C4-2B (cell line): Measurements from ENCODE around the gene SLC1A2.

Source experiments
- H3K27ac ChIP-seq: fragments of 450-650 bp; 2 replicates; pipeline ENCODE4 v1.5.1; 2017
- ZFX ChIP-seq: fragments of 450-650 bp; IDR thresholded peaks from 2 replicates; pipeline ENCODE4 v1.6.1; 2017
- TF ChIP-seq, protein P1 (sequence below): fragments of 450-650 bp; conservative IDR thresholded peaks from 2 replicates; pipeline ENCODE4 v1.5.1; 2017; ENCODE audit warnings: mild to moderate bottlenecking

Gene SLC1A2

DNA sequence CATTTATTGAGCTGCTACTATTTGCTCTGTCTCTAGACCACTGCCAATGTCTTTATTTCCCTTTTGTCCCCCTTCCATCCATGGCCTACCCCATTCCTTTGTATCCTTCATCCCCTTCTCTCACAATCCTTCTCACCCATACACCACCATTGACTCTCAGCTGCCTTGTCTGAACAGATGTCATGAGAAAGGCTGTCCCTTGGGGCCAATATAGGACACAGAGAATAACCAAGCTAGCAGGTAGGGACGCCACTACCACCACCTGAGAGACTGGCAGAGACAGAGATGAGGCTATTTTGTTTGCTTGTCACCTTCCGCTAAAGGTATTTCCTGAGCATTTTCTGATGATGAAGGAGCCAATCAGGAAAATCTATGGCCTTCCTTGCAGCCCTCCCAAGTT, 141.5 kb downstream of the SLC1A2 start:
- TF ChIP-seq ZFX: no peak
- H3K27ac ChIP-seq: no peak overlapping the region

DNA sequence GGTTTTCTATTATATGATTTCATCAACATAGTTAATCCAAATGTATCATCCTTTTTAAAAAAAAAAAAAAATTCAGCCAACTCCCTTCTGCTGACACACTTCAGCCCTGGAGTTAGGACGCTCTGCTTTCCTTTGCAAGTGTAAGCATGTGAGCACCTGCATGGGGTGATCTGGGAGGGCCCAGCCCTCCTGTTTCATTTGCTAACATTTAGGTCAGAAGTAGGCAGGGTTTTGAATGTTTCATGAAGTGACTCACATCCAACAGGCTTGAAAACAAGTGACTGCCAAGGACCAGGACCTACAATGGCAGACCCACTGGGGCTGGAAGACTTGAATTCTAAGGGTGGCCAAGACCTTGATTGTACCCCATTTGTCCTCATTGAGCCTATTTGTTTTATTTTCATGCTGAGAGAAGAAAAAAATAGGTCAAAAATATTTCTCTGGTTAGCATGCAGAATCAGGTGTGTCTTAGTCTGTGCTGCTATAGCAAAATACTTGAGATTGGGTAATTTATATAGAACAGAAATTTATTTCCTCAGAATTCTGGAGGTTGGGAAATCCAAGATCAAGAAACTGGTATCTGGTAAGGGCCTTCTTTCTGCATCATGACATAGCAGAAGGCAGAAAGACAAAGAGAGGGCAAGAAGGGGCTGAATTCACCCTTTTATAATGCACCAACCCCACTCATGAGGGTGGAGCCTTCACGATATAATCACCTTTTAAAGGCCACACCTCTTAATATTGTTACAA, 142.8 kb downstream of the SLC1A2 start:
- no peak for TF ChIP-seq ZFX
- TF ChIP-seq, protein P1, sequence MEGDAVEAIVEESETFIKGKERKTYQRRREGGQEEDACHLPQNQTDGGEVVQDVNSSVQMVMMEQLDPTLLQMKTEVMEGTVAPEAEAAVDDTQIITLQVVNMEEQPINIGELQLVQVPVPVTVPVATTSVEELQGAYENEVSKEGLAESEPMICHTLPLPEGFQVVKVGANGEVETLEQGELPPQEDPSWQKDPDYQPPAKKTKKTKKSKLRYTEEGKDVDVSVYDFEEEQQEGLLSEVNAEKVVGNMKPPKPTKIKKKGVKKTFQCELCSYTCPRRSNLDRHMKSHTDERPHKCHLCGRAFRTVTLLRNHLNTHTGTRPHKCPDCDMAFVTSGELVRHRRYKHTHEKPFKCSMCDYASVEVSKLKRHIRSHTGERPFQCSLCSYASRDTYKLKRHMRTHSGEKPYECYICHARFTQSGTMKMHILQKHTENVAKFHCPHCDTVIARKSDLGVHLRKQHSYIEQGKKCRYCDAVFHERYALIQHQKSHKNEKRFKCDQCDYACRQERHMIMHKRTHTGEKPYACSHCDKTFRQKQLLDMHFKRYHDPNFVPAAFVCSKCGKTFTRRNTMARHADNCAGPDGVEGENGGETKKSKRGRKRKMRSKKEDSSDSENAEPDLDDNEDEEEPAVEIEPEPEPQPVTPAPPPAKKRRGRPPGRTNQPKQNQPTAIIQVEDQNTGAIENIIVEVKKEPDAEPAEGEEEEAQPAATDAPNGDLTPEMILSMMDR: no peak
- no peak overlapping the region; the same call in 1 of the 2 replicates for H3K27ac ChIP-seq

GRCh38 chr11:35275786-35276170, 143.6 kb downstream of the SLC1A2 start:
- peak overlapping the region; percentile 40; the same call in 1 of the 2 replicates for H3K27ac ChIP-seq
- no peak for TF ChIP-seq ZFX
- TF ChIP-seq, protein P1: peak; percentile 13; the same call in 1 of the 2 replicates

GRCh38 chr11:35274909-35275785, 144.2 kb downstream of the SLC1A2 start:
- H3K27ac ChIP-seq: peak overlapping the region; percentile 40; the same call in 1 of the 2 replicates
- TF ChIP-seq ZFX: no peak
- TF ChIP-seq, protein P1: peak; percentile 34

DNA sequence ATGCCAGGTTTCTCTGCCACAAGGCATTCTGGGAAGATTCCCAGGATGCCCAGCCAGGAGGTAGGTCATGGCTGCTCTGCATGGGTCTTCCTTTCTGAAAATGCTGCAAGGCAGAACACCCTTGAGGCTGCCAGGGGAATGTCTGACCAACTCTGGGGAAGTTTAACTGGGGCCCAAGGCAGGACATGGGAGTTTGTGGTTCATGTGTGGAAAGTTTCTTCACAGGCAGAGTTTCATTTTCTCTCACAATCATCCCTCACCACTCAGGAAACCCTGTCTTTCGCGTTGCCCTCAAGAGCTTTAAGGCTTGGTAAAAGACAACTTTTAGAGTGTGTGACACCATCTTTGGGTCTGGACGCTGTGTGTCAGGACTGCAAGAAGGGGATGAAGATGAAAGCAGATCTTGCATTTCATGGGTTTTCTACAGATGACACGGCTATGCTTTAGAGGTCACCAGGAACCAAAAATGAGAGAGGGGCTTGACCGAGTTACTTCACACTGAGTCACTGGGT, 146.9 kb downstream of the SLC1A2 start:
- no peak overlapping the region for H3K27ac ChIP-seq
- TF ChIP-seq ZFX: no peak
- TF ChIP-seq, protein P1: no peak

GRCh38 chr11:35271031-35271430, 148.3 kb downstream of the SLC1A2 start:
- H3K27ac ChIP-seq: no peak overlapping the region
- TF ChIP-seq, protein P1: no peak
- no peak for TF ChIP-seq ZFX

DNA sequence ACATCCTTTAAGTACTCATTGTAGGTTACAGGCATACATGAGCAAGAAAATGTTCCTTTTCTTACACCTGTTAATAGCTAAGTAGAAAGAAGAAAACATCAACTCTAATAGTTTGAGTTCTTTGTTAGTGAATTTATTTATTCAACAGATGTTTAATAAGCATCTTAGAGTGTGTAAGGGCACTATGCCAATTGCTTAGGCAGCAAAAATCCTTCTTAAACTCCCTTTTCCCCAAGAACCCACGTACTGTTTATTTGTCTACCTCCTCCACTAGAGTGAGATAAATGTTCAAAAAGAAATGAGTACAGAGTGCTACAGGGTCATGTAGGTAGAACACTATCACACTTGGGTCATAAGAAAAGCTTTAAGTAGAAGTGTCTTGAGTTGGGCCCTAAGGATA, 149.0 kb downstream of the SLC1A2 start:
- no peak for TF ChIP-seq ZFX
- TF ChIP-seq, protein P1: no peak
- no peak overlapping the region for H3K27ac ChIP-seq
